Glomerular visceral epithelial cell (primary cell): Measurements from ENCODE around the gene MEIOB.

Experiments
- DNase-seq: peaks from one replicate; pipeline ENCODE4 v3.0.0-alpha.2; 2016; ENCODE audit errors: extremely low spot score

Gene MEIOB

DNA sequence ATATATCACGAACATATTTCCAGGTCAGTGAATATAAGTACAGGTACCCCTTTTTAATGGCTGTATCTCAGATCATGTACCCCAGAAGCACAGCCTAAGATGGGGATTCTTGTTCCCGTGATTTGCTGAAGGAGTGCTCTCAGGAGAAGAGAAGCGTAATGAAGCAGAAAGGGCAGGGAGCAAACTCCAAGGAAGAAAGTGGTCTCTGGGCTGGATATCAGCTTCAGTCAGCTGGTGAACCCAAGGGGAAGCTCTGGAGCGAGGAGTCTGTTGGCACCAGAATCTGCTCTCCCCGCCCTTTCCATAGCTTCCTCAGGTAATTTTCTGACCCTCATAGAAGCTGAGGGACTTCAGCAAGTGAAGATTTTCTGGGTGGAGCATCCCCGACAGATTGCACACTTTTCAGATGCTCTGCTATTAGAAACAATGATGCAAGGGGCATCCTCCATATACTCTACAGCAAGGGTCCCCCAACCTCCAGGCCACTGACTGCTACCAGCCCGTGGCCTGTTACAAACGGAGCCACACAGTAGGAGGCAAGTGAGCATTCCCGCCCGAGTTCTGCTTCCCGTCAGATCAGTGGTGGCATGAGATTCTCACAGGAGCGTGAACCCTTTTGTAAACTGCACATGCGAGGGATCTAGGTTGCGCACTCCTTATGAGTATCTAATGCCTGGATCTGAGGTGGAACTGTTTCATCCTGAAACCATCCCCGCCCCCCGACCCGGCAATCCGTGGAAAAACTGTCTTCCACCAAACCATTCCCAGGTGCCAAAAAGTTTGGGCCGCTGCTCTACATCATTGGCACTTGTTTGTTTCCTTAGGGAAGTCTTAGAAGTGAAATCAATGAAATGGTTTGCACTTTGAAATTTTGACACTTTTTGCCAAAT lies 40.5 kb downstream of the MEIOB start:
- no peak for DNase-seq

- DNase-seq: no peak
These were observed 41.8 kb downstream of the MEIOB start for GRCh38 chr16:1830213-1830612.

GRCh38 chr16:1828645-1829410 lies 43.1 kb downstream of the MEIOB start:
- no peak for DNase-seq

- DNase-seq: peak; percentile 90
These were observed 45.0 kb downstream of the MEIOB start, which contains the start of the genes FAHD1 and HAGH for GRCh38 chr16:1826691-1827573. Gene FAHD1 (plus strand): TSS chr16:1827206. CDS start chr16:1827239, 33 bp downstream. Gene HAGH (minus strand): TSS chr16:1826825. CDS start chr16:1826787, 38 bp downstream.

GRCh38 chr16:1825864-1826690 lies 45.9 kb downstream of the MEIOB start:
- DNase-seq: peak; percentile 63

- no peak for DNase-seq
These were observed 46.5 kb downstream of the MEIOB start for GRCh38 chr16:1825381-1825863.

DNA sequence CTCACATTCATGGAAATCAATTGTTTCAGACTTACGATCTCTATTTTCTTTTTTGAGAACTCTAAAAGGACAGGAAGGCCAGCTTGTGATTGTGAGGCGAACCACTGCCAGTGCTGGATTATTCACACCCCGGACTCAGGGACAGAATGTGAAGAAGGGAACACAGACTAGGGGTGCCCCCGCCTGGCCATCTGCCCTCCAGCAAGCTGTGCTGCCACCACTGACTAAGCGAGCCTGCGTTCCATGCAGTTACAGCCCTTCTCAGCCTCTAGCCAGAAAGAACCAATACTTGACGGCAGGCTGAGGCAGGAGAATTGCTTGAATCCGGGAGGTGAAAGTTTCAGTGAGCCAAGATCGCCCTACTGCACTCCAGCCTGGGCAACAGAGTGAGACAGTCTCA lies 48.1 kb downstream of the MEIOB start:
- peak; percentile 66 for DNase-seq

GRCh38 chr16:1822801-1823200 lies 49.2 kb downstream of the MEIOB start:
- no peak for DNase-seq

DNA sequence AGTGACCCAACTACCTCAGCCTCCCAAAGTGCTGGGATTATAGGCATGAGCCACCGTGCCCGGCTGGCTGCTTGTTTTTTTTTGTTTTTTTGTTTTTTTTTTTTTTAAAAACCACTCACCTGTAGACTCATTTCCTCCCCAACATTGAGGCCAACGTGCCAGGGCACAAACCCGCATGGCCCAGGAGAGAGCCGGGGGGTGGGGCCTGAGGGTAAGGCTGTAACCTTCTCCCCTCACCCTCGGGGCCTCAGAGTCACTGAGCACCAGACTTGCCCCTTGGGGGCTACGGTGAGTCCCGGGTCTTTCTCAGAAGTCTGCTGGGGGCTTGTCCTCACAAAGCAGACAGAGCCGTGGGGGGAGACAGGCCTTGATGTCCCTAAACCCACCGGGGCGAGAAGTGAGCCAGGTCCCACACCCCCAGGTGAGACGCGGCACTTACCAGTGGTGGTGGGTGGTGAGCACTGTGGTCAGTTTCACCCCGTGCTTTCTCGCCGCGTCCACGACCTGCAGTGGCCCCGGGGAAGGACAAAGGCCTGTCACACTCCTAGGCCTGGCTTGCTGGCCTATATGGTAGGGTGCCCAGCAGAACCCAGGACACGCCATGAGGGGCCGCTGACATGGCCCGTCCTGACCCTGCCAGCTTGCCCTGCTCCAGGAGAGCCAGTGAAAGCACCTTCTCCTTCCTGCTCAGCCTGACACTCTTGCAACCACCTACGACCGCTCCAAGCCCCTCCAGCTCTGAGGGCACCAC lies 49.9 kb downstream of the MEIOB start:
- DNase-seq: no peak

- no peak for DNase-seq
These were observed 51.0 kb downstream of the MEIOB start for GRCh38 chr16:1820946-1821290.

DNA sequence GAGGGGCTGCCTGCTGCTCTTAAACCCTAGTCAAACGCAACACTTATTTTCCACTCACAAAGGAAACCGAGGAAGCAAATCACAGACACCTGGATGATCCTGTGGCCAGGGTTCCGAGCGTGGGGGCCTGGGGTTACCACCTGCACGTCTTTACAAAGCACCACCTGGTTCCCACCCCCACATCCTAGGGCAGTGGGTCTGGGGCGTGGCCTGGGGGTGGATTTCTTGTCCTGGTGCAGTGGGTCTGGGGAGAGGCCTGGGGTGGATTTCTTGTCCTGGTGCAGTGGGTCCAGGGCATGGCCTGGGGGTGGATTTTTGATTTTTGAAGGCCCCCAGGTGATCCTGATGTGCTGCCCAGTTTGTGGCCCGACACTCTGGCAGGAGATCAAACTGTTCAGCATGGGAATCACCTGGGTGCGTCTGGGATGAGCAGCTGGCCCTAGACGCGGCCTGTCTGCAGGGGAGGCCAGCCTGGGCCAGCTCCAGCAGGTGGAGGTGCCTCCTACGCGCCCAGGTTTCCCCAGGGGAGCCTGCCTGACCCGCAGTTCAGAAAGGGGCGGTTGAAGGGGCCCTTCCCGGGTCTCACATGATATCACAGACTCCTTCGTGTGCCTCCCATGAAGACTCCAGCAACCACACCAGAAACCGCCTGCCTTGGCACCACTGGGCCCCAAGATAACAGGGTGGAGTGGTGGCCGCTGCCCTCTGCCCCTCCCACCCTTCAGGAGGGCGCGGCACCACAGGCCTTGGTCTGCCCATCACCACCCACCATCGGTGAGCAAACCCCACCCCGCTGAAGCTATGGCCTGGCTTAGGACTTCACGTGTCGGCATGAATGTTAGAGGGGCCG lies 51.6 kb downstream of the MEIOB start:
- DNase-seq: no peak

GRCh38 chr16:1819611-1820010 lies 52.4 kb downstream of the MEIOB start:
- DNase-seq: no peak

GRCh38 chr16:1818873-1819525 lies 53.0 kb downstream of the MEIOB start:
- no peak for DNase-seq

DNA sequence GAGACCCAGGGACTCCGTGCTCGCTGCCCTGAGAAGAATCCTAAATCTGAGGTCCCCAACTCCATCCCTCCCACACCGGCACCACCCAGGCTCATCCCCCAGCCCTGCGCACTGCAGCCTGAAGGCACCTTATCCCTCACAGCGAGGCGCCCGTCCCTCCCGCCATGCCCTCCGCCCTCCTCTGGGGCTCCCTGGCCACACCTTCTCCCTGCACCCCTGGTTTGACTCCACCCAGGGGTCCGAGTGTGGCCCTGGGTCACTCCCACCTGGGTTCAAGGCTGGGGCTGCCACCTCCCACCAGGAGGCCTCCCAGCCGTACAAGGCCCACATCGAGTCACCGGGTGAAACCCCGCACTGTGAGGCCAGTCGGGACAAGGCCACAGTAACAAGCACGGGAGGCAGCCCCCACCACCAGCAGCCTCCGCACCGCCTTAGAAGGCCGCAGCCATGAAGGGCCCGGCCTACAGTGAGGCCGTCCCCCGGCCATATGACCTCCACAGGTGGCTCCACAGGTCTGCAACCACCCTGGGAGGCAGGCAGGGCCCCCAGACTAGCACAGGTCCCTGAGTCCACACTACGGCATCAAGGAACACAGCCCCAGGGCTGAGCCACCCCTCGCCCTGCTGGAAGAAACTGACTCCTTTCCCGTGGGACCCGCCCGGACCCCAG lies 53.6 kb downstream of the MEIOB start:
- no peak for DNase-seq

- no peak for DNase-seq
These were observed 54.2 kb downstream of the MEIOB start for GRCh38 chr16:1817716-1818115.

DNA sequence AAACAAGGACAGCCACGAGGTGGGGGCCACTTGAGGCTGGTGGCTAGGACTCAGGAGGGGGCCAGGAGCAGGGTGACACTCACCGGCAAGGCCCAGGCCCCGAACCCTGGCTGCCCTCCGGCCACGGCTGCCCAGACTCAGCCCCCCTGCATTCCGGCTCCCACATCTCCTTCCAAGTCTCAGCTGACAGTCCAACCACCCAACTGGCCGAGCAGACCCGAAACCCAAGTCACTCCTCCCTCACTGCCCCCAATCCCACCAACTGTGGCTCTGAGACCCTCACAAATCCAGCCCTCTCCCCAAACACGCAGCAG lies 54.7 kb downstream of the MEIOB start:
- DNase-seq: no peak

- no peak for DNase-seq
These were observed 55.3 kb downstream of the MEIOB start for GRCh38 chr16:1816396-1817275.
